NB4 (cell line): Measurements from ENCODE around the gene CACNA2D2.

Experiments used
- DNase-seq: peaks from one replicate; pipeline ENCODE4 v3.0.0; 2010; ENCODE audit warnings: low read depth
- H3K4me3 ChIP-seq: one replicate; pipeline ENCODE4 v1.5.1; 2011; ENCODE audit warnings: mild to moderate bottlenecking, low read depth, low read length, moderate library complexity
- CTCF ChIP-seq: IDR thresholded peaks from one replicate; pipeline ENCODE4 v1.5.1; 2012; ENCODE audit warnings: low read depth, low read length
- MAX ChIP-seq: IDR thresholded peaks from 2 replicates; pipeline ENCODE4 v1.6.1; 2011; ENCODE audit warnings: low read depth, low read length
- MYC ChIP-seq: IDR thresholded peaks from 2 replicates; pipeline ENCODE4 v1.6.1; 2011; ENCODE audit warnings: low read depth, low read length
- POLR2A ChIP-seq: IDR thresholded peaks from 2 replicates; pipeline ENCODE4 v1.6.1; 2011; ENCODE audit warnings: mild to moderate bottlenecking; ENCODE audit not compliant: insufficient read length; ENCODE audit errors: extremely low read depth

CACNA2D2 gene

GRCh38 chr3:50508821-50509220 is 5.4 kb upstream of the CACNA2D2 start:
- TF ChIP-seq POLR2A (no peak), CTCF (no peak), MAX (no peak), MYC (no peak)
- H3K4me3 ChIP-seq: no peak overlapping the region
- no peak for DNase-seq

GRCh38 chr3:50506169-50506568 is 2.7 kb upstream of the CACNA2D2 start:
- DNase-seq: no peak
- TF ChIP-seq CTCF (no peak), MYC (no peak), MAX (no peak), POLR2A (no peak)
- H3K4me3 ChIP-seq: no peak overlapping the region

GRCh38 chr3:50504681-50505080 is 1.2 kb upstream of the CACNA2D2 start:
- DNase-seq: no peak
- H3K4me3 ChIP-seq: no peak overlapping the region
- no peak for TF ChIP-seq MAX
- TF ChIP-seq MYC: no peak
- TF ChIP-seq POLR2A: no peak
- TF ChIP-seq CTCF: no peak

- DNase-seq: no peak
- H3K4me3 ChIP-seq: no peak overlapping the region
Observed at GRCh38 chr3:50502584-50503423, 630 bp downstream of the CACNA2D2 start.

GRCh38 chr3:50502225-50502583 is 1.2 kb downstream of the CACNA2D2 start:
- H3K4me3 ChIP-seq: no peak overlapping the region
- DNase-seq: no peak
- TF ChIP-seq MAX (no peak), POLR2A (no peak), MYC (no peak), CTCF (no peak)

More at GRCh38 chr3:50502584-50503423, 630 bp downstream of the CACNA2D2 start:
- TF ChIP-seq MAX (no peak), MYC (no peak), CTCF (no peak)
